Ecto neural progenitor cell (in vitro differentiated cells): ENCODE data around the gene SCAPER.

Source experiments
- DNase-seq: peaks from one replicate; pipeline ENCODE4 v3.0.0-alpha.2; 2018; ENCODE audit warnings: low spot score

Gene SCAPER

GRCh38 chr15:76667943-76668715 lies 237.0 kb downstream of the SCAPER start:
- DNase-seq, result no peak

DNA sequence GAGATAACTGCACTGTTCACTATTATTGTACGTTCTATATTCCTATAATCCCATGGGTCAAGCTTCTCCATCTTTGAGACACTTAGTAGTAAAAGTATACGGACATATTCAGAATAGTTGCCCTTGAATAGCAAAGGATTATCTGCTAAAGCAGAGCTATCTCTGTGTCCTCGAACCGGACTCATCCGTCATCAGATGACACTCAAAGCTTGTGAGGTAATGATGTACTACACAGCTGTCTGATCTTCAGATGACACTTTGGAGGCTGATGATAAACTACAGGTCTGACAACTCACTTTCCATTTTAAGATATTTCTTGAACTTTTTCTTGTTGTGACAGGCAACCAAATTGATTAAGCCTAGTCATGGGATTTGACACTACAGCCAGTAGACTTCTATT lies 240.2 kb downstream of the SCAPER start:
- no peak for DNase-seq

- no peak for DNase-seq
Measured at GRCh38 chr15:76664411-76664810, 240.7 kb downstream of the SCAPER start.

DNA sequence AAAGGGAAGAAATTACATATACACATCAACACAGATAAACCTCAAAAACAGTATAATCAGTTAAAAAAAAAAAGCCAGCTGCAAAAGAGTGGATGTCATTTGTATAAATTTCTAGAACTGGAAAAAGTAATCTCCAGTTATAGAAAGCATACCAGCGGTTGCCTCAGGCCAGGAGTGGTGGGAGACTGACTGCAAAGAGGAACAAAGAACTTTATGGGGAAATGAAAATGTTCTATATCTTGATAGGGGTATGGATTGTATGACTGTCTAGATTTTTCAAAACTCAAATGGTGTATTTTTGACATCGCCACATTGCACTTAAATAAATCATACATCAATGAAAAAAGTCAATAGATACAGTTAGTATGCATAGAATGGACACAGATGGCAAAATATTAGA lies 241.6 kb downstream of the SCAPER start:
- DNase-seq, result no peak

GRCh38 chr15:76648732-76649444 lies 256.3 kb downstream of the SCAPER start:
- DNase-seq, result no peak

- no peak for DNase-seq
Measured at GRCh38 chr15:76647612-76648011, 257.5 kb downstream of the SCAPER start.

DNA sequence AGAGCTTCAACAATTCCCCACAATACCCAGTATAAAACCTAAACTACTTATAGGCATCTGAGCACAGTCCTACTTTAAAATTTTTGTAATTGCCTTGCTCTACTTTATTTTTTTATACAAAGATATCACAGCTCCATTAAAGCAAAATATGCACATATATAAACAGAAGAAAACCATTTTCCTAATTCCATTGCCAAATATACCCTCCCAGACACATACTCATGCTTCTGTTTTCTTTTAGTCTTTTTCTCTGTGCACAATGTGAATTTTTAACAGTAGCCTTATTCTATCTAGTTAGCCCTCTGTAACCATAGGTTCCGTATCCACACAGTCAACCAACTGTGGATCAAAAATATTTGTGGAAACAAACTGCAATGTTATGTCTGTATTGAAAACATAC lies 260.5 kb downstream of the SCAPER start:
- DNase-seq, result no peak

- DNase-seq, result no peak
Measured at GRCh38 chr15:76642671-76643070, 262.5 kb downstream of the SCAPER start.

- no peak for DNase-seq
Measured at GRCh38 chr15:76637166-76637565, 268.0 kb downstream of the SCAPER start.

- DNase-seq, result no peak
Measured at GRCh38 chr15:76636059-76636458, 269.1 kb downstream of the SCAPER start.

GRCh38 chr15:76626611-76627010 lies 278.5 kb downstream of the SCAPER start:
- DNase-seq, result no peak

DNA sequence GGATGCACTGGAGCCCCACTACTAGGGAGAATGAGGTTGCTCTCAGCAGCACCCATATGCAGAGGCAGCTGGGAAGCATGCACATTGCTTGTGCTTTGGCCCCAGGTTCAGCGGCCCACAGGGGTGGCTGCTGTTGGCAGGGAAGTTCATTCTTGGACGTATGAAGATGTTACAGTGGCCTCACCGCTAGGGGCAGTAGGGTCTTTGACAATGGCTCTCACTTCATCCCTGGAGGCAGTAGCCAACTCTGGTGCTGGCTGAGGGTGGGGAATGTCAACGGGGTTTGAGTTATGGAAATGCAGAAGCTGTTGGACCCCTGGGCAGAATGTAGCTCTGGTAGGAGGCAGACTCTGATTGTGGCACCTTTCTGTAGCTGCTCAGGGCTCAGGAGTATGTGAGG lies 279.9 kb downstream of the SCAPER start:
- no peak for DNase-seq

GRCh38 chr15:76614725-76615124 lies 290.4 kb downstream of the SCAPER start:
- DNase-seq, result no peak

- DNase-seq, result no peak
Measured at GRCh38 chr15:76588811-76589747, 316.1 kb downstream of the SCAPER start.

GRCh38 chr15:76585576-76585897 lies 319.6 kb downstream of the SCAPER start:
- DNase-seq, result no peak

GRCh38 chr15:76584868-76585575 lies 320.1 kb downstream of the SCAPER start:
- no peak for DNase-seq

GRCh38 chr15:76582550-76582949 lies 322.6 kb downstream of the SCAPER start:
- no peak for DNase-seq

- DNase-seq, result no peak
Measured at GRCh38 chr15:76577879-76578512, 327.1 kb downstream of the SCAPER start.

GRCh38 chr15:76576523-76577279 lies 328.4 kb downstream of the SCAPER start:
- DNase-seq, result no peak

DNA sequence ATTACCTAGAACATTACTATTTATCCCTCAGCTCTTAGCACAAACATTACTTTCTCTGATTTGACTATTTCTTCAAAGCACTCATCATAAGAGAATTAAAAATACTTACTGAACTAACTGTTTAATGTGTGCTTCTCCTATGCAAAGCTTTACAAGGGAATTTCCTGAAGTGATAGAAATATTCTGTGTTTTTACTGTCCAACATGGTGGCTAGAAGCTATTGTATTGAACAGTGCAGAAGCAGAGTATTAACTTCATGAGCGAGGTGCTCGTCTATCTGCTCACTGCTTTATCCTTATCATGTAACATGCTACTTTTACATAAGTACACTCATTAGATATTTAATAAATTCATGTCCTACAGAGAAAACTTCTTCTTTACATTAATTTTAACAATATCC lies 329.5 kb downstream of the SCAPER start:
- no peak for DNase-seq

DNA sequence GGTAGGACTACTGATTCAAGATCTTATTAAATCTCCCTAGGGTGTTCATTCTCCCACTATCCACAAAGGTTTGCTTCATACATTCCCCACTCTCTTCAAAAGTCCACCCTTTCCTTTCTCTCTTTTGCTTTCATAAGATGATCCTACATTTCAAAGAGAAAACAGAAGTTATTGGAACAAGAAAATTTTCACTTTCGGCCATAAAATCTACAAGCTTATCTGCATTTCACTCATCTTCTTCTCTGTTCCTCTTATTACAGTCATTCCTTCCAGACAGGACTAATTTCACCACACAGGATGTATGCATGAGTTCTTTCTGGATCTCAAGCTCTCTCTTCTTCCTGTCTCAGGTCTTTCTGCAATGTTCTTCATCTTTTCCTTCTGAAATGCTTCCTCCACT lies 329.9 kb downstream of the SCAPER start:
- no peak for DNase-seq
